SKM-1 treated with dmso at 0.1 percent for 144 hours (cell line): ENCODE results near the gene AXIN1.
"Not testable (repeated sequence)": the region's sequence is repeated elsewhere in the genome, so short reads cannot be mapped to it uniquely, and the experiment has no call there.

Experiments
- DNase-seq: peaks from one replicate; lab custom pipeline; 2025; ENCODE audit not compliant: unreplicated experiment; lab: John Stamatoyannopoulos, UW

The AXIN1 gene

DNA sequence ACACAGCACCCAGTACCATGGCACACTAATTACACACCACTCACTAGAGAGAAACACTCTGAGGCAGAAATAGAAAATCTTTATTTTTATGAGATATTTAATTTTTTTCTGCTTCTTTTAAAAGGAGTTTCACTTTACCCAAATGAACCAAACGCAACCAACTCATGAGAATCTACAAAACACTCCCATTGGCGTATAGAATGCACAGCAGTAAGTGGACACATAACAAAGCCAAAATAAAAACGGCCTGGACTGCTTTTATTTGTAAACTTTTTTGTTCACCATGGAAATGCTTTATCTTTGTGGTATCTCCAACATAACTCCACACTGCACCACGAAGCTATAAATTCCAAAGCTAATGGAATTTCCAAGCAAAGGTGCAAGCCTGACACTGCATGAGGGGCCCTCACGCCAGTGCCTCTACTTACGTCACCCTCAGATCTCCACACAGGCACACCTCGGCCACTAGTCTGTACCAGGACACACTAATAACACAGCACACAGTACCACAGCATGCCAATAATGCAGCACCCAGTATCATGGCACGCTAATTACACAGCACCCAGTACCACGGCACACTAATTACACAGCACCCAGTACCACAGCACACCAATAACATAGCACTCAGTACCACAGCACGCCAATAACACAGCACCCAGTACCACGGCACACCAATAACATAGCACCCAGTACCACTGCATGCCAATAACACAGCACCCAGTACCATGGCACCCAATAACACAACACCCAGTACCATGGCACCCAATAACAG is 17.5 kb downstream of the AXIN1 start:
- not testable (repeated sequence) for DNase-seq

DNA sequence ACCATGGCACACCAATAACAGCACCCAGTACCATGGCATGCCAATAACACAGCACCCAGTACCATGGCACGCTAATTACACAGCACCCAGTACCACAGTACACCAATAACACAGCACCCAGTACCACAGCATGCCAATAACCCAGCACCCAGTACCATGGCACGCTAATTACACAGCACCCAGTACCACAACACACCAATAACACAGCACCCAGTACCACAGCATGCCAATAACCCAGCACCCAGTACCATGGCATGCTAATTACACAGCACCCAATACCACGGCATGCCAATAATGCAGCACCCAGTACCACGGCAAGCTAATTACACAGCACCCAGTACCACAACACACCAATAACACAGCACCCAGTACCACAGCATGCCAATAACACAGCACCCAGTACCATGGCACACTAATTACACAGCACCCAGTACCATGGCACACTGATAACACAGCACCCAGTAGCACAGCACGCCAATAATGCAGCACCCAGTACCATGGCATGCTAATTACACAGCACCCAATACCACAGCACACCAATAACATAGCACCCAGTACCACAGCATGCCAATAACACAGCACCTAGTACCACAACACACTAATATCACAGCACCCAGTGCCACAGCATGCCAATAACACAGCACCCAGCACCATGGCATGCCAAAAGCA is 18.2 kb downstream of the AXIN1 start:
- not testable (repeated sequence) for DNase-seq

DNA sequence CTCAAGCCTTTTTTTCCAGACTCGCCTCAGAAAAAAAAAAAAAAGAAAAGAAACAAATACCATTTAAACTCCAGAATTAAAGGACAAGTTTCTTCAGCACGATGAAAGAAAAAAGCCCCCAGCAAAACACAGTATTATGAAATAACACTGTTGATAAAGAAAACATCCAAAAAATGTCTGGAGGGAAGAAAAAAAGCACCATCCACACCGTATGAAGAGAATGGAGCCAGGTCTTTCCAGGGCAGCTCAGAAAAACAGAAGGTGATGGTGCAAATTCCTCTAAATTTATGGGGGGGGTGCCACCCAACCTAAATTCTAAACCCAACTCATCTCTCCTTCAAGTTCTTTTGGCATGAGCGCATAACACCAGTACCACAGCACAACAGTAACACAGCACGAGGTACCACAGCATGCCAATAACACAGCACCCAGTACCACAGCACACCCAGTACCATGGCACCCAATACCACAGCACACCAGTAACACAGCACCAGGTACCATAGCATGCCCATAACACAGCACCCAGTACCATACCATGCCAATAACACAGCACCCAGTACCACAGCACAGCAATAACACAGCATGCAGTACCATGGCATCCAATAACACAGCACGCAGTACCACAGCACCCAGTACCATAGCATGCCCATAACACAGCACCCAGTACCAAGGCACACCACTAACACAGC is 19.0 kb downstream of the AXIN1 start:
- no peak for DNase-seq

DNA sequence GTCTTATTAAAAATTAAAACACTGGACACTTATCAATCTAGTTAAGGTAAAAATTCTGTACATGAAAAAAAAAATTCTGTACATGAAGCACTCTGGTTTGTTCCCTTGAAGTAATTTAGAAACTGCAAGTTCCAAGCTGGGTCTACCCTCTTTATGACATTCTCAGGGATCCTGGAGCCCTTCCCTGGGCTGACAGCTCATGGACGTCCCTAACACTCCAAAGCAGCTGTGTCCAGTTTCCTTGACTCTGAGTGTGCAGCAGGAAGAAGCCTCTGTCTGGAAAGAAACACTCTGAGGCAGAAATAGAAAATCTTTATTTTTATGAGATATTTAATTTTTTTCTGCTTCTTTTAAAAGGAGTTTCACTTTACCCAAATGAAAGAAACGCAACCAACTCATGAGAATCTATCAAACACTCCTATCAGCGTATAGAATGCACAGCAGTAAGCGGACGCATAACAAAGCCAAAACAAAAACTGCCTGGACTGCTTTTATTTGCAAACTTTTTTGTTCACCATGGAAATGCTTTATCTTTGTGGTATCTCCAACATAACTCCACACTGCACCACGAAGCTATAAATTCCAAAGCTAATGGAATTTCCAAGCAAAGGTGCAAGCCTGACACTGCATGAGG is 21.2 kb downstream of the AXIN1 start:
- DNase-seq: not testable (repeated sequence)

GRCh38 chr16:330741-331140 is 21.8 kb downstream of the AXIN1 start:
- no peak for DNase-seq

DNA sequence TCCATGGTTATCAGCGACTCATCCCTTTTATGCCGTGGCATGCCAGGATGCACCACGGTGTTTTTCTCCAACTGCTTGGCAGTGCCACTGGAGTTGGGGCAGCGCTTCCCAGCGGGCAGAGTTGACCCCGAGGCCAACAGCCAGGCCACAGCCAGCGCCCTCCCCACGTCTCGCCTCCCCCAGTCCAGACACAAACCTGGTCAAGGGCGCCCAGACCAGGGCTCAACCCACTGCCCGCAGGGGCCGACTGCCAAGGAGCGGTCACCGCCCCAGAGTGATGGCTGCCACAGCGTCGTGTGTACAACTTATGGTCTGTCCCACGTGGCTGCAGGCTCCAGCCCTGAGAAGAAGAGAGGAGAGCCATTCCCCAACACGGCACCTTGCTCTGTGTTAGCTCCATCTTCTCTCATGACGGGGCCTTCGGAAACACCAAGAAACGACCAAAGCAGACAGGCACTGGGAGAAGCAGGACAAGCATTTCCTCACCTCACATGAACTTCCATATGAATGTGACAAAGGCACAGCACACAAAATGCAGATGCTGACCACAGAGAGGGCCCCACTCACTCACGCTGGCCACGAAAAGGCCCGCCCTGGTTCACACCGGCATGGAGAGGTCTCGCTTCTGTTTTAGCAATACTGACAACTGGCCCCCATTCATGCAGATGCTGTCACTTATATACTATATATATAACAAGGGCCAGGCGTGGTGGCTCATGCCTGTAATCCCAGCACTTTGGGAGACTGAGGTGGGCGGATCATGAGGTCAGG is 27.0 kb downstream of the AXIN1 start:
- DNase-seq: no peak

DNA sequence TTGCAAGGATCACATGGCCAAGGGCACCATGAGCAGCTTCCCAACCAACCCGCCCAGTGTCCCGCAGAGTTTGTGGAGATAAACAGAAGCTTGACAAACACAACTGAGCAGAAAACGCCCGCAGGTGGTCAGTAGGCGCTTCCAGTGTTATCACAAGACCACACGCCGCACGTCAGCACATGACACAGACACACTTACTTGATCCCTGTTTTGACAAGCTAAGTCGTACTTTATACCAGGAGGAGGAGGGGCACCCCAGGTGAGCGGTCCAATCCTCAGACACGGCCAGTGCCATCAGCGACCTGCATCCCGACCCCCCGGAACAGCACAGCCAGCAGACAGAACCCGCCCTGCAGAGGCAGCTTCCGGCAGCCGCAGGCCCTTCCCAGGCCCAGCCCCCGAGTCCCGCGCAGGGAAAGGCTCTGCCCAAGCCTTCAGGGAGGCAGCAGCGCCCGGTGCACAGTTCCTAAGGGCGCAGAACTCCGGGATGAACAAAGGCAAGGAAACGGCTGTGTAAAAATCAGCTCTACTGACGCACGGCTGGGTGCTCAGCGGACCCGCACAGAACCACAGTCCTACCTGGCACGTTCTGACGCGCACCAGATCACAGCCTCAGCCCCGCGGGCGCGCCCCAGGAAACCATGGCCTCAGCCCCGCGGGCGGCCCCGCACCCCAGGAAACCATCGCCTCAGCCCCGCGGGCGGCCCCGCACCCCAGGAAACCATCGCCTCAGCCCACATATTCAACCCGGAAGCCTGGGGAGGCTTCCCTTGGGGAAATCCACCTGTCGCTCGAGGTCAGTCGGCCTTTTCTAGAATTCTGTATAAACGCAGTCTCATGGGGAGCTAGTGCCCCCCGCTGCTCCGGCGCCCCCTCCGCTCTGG is 27.8 kb downstream of the AXIN1 start:
- no peak for DNase-seq

GRCh38 chr16:324201-324450 is 28.4 kb downstream of the AXIN1 start:
- DNase-seq: no peak

DNA sequence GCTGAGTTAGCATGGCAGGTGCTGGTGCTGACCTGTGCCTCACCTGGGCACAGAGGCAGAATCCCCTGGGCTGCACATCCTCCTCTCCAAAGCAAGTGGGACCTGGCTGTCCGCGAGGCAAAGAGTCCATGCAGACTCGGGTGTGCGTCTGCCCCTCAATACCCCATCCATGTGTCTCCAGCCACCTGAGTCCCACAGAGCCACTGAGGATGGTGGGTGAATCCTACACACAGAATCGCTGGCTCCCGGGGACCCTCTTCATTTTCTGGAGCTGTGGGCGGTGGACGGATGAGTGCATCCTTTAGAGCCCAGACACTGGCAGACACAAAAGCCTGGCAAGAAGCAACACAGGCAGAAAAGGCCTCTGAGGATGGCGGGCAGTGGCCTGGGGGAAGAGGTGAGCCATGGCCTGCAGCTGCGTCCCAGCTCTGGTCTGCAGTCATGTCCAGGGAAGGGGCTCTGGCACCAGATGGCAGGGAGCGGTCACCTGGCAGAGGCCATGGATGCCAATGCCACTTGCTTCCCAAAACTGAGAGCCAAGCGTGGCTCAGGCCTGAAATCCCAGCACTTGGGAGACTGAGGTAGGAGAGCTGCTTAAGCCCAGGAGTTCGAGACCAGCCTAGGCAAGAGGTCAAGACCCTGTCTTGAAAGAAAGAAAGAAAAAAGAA is 29.9 kb downstream of the AXIN1 start:
- DNase-seq: no peak

DNA sequence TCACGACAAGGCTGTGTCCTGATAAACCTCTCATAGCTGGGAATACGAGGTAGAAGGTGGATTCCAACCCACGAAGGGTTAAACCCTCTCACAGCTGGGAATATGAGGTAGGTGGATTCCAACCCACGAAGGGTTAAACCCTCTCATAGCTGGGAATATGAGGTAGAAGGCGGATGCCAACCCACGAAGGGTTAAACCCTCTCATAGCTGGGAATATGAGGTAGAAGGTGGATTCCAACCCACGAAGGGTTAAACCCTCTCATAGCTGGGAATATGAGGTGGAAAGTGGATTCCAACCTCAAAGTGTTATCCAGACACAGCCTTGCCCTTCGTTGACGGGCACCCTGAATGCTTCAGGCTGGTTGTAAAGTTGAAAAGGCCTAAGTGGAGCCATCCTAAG is 31.0 kb downstream of the AXIN1 start:
- DNase-seq: no peak

- DNase-seq: no peak
Observed at GRCh38 chr16:320206-320605, 32.3 kb downstream of the AXIN1 start.

GRCh38 chr16:318628-319027 is 33.9 kb downstream of the AXIN1 start:
- DNase-seq: no peak

- no peak for DNase-seq
Observed at GRCh38 chr16:317583-317982, 34.9 kb downstream of the AXIN1 start.

DNA sequence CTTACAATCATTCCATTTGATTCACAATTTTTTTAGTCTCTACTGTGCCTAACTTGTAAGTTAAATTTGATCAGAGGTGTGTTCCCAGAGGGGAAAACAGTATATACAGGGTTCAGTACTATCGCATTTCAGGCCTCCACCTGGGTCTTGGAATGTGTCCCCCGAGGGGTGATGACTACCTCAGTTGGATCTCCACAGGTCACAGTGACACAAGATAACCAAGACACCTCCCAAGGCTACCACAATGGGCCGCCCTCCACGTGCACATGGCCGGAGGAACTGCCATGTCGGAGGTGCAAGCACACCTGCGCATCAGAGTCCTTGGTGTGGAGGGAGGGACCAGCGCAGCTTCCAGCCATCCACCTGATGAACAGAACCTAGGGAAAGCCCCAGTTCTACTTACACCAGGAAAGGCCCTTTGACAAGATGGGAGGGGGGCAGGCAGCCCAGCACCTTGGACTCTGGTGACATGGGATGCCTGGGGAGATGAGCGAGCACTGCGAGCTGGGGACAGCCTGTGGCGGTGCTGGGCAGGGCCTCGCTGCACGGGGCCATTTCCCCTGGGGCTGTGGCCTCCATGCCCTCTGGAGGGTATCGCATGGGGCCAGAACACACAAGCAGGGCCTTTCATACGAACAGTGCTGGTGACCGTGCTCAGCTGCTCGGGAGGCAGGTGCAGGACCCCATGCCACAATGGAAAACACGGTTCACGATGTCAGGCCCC is 35.6 kb downstream of the AXIN1 start:
- no peak for DNase-seq

GRCh38 chr16:314795-315299 is 37.7 kb downstream of the AXIN1 start:
- no peak for DNase-seq

GRCh38 chr16:314351-314750 is 38.2 kb downstream of the AXIN1 start:
- DNase-seq: no peak

DNA sequence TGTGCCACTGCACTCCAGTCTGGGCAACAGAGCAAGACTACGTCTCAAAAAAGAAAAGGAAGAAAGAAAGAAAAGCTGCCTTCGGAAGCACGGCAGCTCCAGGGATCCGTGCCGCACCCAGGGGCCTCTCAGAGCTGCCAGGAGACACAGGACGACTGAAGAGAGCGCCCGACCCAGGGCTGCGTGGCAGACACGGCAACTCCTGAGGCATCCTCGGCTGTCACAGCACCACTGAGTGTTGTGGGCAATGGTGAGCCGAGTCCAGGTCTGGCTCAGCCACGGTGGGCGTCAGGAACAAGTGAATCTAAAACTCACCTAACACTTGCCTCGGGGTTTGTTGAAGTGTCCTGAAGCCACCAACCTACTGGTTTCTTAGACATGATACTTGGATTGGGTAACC is 40.8 kb downstream of the AXIN1 start:
- no peak for DNase-seq

DNA sequence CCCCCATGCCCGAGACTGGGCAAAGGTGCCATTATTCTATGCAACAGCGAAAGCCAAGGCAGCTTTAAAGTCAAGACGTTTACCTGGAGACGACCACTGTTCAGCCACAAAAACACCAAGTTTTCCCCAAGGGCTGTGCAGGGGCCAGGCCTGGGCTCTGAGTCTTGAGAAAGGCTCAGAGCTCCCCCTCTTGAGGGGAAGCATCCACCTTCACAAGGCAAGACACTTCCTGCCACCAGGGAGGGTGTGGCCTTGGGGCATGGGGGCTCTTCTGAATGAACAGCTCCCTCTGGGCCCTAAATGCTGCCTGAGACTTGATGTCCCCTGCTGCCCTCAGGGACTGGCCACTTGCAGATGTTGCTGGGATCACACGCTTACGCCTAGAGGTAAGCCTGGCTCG is 43.0 kb downstream of the AXIN1 start:
- DNase-seq: no peak
